HepG2 (cell line): ENCODE data around the gene RABGAP1L. TPM values are rescaled to one million over a fixed set of nuclear protein-coding genes. Genes with fewer than 3 reads are reported as not detected.
A peak's percentile ranks its signal among the peaks of the same experiment; 100 is the strongest.

Experiments used
- ATAC-seq: fragments of 200-7000 bp; cut with Tn5 transposase; 3 replicates; pipeline ENCODE4 v1.9.1; 2020; ENCODE audit warnings: mild to moderate bottlenecking, moderate library complexity
- BruUV-seq: library from RNA; stranded (reverse); fragments of 400-500 nt; replicated peaks from 2 replicates; lab custom pipeline; 2021; lab: Mats Ljungman, UMichigan
- CTCF ChIA-PET: fragments of 300-600 bp; formaldehyde crosslinking; extraction: SDS; loops from one replicate; lab custom pipeline; 2021; ENCODE audit warnings: low total read pairs, inconsistent platforms, low intra/inter-chr PET ratio; lab: Yijun Ruan, JAX
- POLR2A ChIA-PET: fragments of 350-600 bp; sonication (Branson Sonifier 250); formaldehyde crosslinking; loops from one replicate; lab custom pipeline; 2020; ENCODE audit warnings: antibody characterized with exemption, inconsistent platforms; lab: Yijun Ruan, JAX
- DNase-seq: peaks from one replicate; pipeline ENCODE4 v3.0.0-alpha.2; 2015; ENCODE audit warnings: low spot score
- FAIRE-seq: peaks from 3 replicates; lab custom pipeline; 2011; peaks lifted over from hg19 to GRCh38; lab: Jason Lieb, UNC
- H2AFZ ChIP-seq: one replicate; pipeline ENCODE4 v1.6.1; 2011; ENCODE audit warnings: low read length, inconsistent platforms
- H3K27ac ChIP-seq: fragments of 300-600 bp; 3 replicates; pipeline ENCODE4 v1.8.0; 2011; ENCODE audit warnings: mixed run types, mild to moderate bottlenecking, mixed read lengths, low read length, inconsistent platforms; ENCODE audit not compliant: insufficient read depth; ENCODE audit errors: extremely low read length
- H3K27me3 ChIP-seq, 2 experiments: fragments of 200-600 bp in 1 of 2; 2 replicates in 1 of 2; 3 replicates in 1 of 2; pipeline versions ENCODE4 v1.6.0 to v1.8.0; 2011; ENCODE audit warnings: low read length in 2 of 2, mild to moderate bottlenecking in 2 of 2, moderate library complexity in 2 of 2, inconsistent platforms in 1 of 2; ENCODE audit not compliant: insufficient read depth in 2 of 2, control insufficient read depth in 1 of 2
- H3K36me3 ChIP-seq, 2 experiments: fragments of 200-600 bp in 1 of 2; replicated peaks in 1 of 2; 2 replicates in 1 of 2; 3 replicates in 1 of 2; pipeline versions ENCODE4 v1.5.1 to v1.8.0; 2011; ENCODE audit warnings: low read length in 2 of 2, inconsistent platforms in 1 of 2; ENCODE audit not compliant: insufficient read depth in 2 of 2, control insufficient read depth in 1 of 2
- H3K4me1 ChIP-seq: 2 replicates; pipeline ENCODE4 v1.5.1; 2012; ENCODE audit warnings: low read length, inconsistent platforms; ENCODE audit not compliant: insufficient read depth
- H3K4me2 ChIP-seq: 2 replicates; pipeline ENCODE4 v1.6.0; 2011; ENCODE audit warnings: low read depth, low read length, inconsistent platforms
- H3K4me3 ChIP-seq, 3 experiments: fragments of 200-600 bp in 1 of 3; sonication (generic), shearing (Covaris generic) in 1 of 3; replicated peaks in 1 of 3; 2 replicates each; pipeline ENCODE4 v1.5.1; 2011 to 2016; ENCODE audit warnings: low read length in 3 of 3, inconsistent platforms in 2 of 3, low read depth in 2 of 3, mild to moderate bottlenecking in 2 of 3, control low read depth in 1 of 3, mixed read lengths in 1 of 3; ENCODE audit not compliant: insufficient read depth in 1 of 3
- H3K79me2 ChIP-seq: one replicate; pipeline ENCODE4 v1.6.1; 2011; ENCODE audit warnings: low read length, inconsistent platforms; ENCODE audit not compliant: insufficient read depth
- H3K9ac ChIP-seq: 2 replicates; pipeline ENCODE4 v1.6.0; 2011; ENCODE audit warnings: mild to moderate bottlenecking, low read depth, low read length, inconsistent platforms; ENCODE audit not compliant: insufficient read depth
- H3K9me3 ChIP-seq: 2 replicates; pipeline ENCODE4 v1.5.1; 2012; ENCODE audit warnings: mild to moderate bottlenecking, low read length
- H4K20me1 ChIP-seq: 2 replicates; pipeline ENCODE4 v1.6.0; 2011; ENCODE audit warnings: inconsistent platforms, mild to moderate bottlenecking, low read length, moderate library complexity; ENCODE audit not compliant: insufficient read depth
- GTF3A ChIP-seq: sonication (generic); formaldehyde crosslinking; conservative IDR thresholded peaks from 2 replicates; pipeline ENCODE4 v1.4.0; 2020; ENCODE audit warnings: mild to moderate bottlenecking, missing genetic modification reagents
- MXI1 ChIP-seq: IDR thresholded peaks from 3 replicates; pipeline ENCODE4 v1.6.1; 2012; ENCODE audit warnings: low read depth, low read length, inconsistent platforms, borderline replicate concordance
- NKX3-1 ChIP-seq: sonication (generic); formaldehyde crosslinking; IDR thresholded peaks from 2 replicates; pipeline ENCODE4 v1.5.0; 2020; ENCODE audit warnings: missing genetic modification reagents
- RAD21 ChIP-seq: fragments of 450-650 bp; formaldehyde crosslinking; IDR thresholded peaks from 2 replicates; pipeline ENCODE4 v1.5.0; 2020; ENCODE audit warnings: mild to moderate bottlenecking
- SNAPC4 ChIP-seq: sonication (generic); formaldehyde crosslinking; IDR thresholded peaks from 2 replicates; pipeline ENCODE4 v1.4.0; 2020; ENCODE audit warnings: mild to moderate bottlenecking, missing genetic modification reagents
- TOE1 ChIP-seq: sonication (generic); formaldehyde crosslinking; IDR thresholded peaks from 2 replicates; pipeline ENCODE4 v1.4.0; 2020; ENCODE audit warnings: mild to moderate bottlenecking, missing genetic modification reagents
- ZNF138 ChIP-seq: sonication (generic); formaldehyde crosslinking; IDR thresholded peaks from 2 replicates; pipeline ENCODE4 v1.5.0; 2020; ENCODE audit warnings: mild to moderate bottlenecking, low read depth, missing genetic modification reagents
- ZNF530 ChIP-seq: sonication (generic); formaldehyde crosslinking; IDR thresholded peaks from 2 replicates; pipeline ENCODE4 v1.5.0; 2020; ENCODE audit warnings: low read depth, mild to moderate bottlenecking, missing genetic modification reagents
- ZNF563 ChIP-seq: sonication (generic); formaldehyde crosslinking; IDR thresholded peaks from 2 replicates; pipeline ENCODE4 v1.8.0; 2022; ENCODE audit warnings: mild to moderate bottlenecking, moderate library complexity, missing genetic modification reagents
- ZNF772 ChIP-seq: sonication (generic); formaldehyde crosslinking; IDR thresholded peaks from 2 replicates; pipeline ENCODE4 v1.5.0; 2020; ENCODE audit warnings: mild to moderate bottlenecking, missing genetic modification reagents
- ZNF792 ChIP-seq: IDR thresholded peaks from 2 replicates; pipeline ENCODE4 v1.6.1; 2016
- WGBS: methylation state at CpG from one replicate; pipeline ENCODE4 v1.1.6; 2017; ENCODE audit warnings: low lambda C conversion rate; 5-methylcytosine and 5-hydroxymethylcytosine counted together
- in situ Hi-C: cut with HindIII; loops from 2 replicates; pipeline ENCODE4 v1.10.0; 2017; ENCODE audit warnings: low pct_unique_long_range_greater_than_20kb; ENCODE audit not compliant: extremely low pct_ligation_motif_present
- intact Hi-C: fragments of 100-400 bp; cut with micrococcal nuclease; formaldehyde crosslinking; loops from one replicate; pipeline ENCODE4 v1.10.0; 2022; ENCODE audit not compliant: unreplicated experiment
- polyA plus RNA-seq, 8 experiments: library from polyadenylated mRNA; depleted of rRNA in 3 of 8; stranded (reverse) in 7 of 8; unstranded in 1 of 8; fragments of >200 nt; fragmentation: Illumina TruSeq in 4 of 8; extraction: Trizol in 4 of 8; gene quantifications; 2 replicates each; pipeline versions ENCODE4 v1.2.1 to v1.2.3, GENCODE V29; 2011 to 2016; ENCODE audit warnings: low read depth in 4 of 8, missing spikeins in 1 of 8, mixed read lengths in 1 of 8; ENCODE audit not compliant: insufficient read depth in 1 of 8
- total RNA-seq, 5 experiments: library from RNA; depleted of rRNA; stranded (reverse); fragments of >200 nt; fragmentation: Illumina TruSeq; extraction: Trizol; gene quantifications; 2 replicates each; pipeline ENCODE4 v1.2.3, GENCODE V29; 2016; ENCODE audit warnings: low read depth in 1 of 5
- TF ChIP-seq, protein P1 (sequence below): sonication (generic); formaldehyde crosslinking; IDR thresholded peaks from 2 replicates; pipeline ENCODE4 v1.8.0; 2022; ENCODE audit warnings: missing genetic modification reagents, mild to moderate bottlenecking, borderline replicate concordance

Gene RABGAP1L
- total and polyA plus RNA-seq, 2 of the 13 experiments (the other 11 are each of a cell fraction or from before 2014, with no cell fraction given): 7.9 to 22.6 TPM

DNA sequence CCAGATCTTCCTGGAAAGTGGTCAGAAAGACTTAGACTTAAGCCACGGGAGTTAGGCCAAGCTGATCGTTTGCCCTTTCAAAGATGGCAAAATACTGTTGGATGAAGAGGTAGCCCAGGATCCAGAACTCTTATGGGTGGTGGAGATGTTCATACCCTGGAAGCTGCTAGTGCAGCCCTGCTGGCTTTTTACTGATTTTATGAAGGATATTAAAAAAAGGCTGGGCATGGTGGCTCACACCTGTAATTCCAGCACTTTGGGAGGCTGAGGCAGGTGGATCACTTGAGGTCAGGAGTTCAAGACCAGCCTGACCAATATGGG lies 864.6 kb downstream of the RABGAP1L start (continued):
- TF ChIP-seq GTF3A: 0 out of 2 replicates have a peak, but pooled peaks have one; percentile 66

GRCh38 chr1:175024773-175025172 lies 865.5 kb downstream of the RABGAP1L start:
- Histone ChIP-seq H3K4me1 (peaks cover 29% of the 10 kb centered on the region), H3K9me3 (no peaks in the 10 kb centered on the region), H3K36me3 (no peaks in the 10 kb centered on the region; a peak in 1 of 5 replicates), H3K9ac (no peak overlapping the region), H3K4me2 (no peak overlapping the region), H4K20me1 (0 out of 2 replicates have a peak, but pooled peaks cover 5% of the 10 kb centered on the region), H3K4me3 (no peak overlapping the region), H2AFZ (no peak overlapping the region), H3K79me2 (peaks cover 25% of the 10 kb centered on the region), H3K27me3 (no peaks in the 10 kb centered on the region; a peak in 1 of 5 replicates), H3K27ac (no peak overlapping the region)
- intact Hi-C loops (no loop called here), in situ Hi-C loops (loop anchor here (10.0 kb wide), 1 partner anchor 300 kb away; no protein-coding TSS in a partner anchor)
- FAIRE-seq (no peak), DNase-seq (no peak), ATAC-seq (no peak)
- no TSS peak for BruUV-seq
- WGBS: 72% methylated on average over 2 of the region's 2 CpGs
- TF ChIP-seq TOE1 (no peak), RAD21 (no peak), NKX3-1 (CRISPR knock-in tag) (no peak)
- POLR2A ChIA-PET: interaction anchor here (3.9 kb wide), 1 partner anchor 25 kb away, joined by 124 read pairs; the partner anchor contains the start of gene CACYBP
- CTCF ChIA-PET: no interaction called here

DNA sequence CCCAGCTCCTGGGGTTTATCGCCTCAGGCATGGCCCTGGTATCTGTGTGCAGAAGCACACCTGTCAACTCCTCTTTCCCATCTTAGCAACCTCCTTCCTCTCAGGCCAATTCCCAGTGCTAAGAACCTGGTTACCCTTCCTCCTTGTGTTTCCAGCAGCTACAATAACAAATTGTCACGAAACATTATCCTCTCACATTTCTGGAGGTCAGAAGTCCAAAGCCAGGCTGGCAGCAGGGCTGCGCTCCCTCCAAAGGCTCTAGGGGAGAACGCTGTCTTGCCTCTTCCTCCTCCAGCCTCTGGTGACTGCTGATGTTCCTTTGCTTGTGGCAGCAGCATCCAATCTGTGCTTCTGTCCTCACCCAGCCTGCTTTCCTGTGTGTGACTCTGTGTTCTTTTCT lies 874.6 kb downstream of the RABGAP1L start:
- ATAC-seq (no peak), DNase-seq (no peak), FAIRE-seq (no peak)
- Histone ChIP-seq H4K20me1 (no peaks in the 10 kb centered on the region), H3K36me3 (no peaks in the 10 kb centered on the region), H3K27me3 (no peaks in the 10 kb centered on the region; a peak in 1 of 5 replicates), H3K9me3 (no peaks in the 10 kb centered on the region), H3K27ac (no peak overlapping the region), H3K4me1 (peaks cover 11% of the 10 kb centered on the region), H3K4me3 (no peak overlapping the region), H3K4me2 (no peak overlapping the region), H3K79me2 (no peaks in the 10 kb centered on the region), H2AFZ (no peak overlapping the region), H3K9ac (no peak overlapping the region)
- 51% methylated on average over 4 of the region's 4 CpGs for WGBS
- POLR2A ChIA-PET: no interaction called here
- no TSS peak for BruUV-seq
- CTCF ChIA-PET: no interaction called here
- in situ Hi-C loops: no loop called here
- intact Hi-C loops: no loop called here
- no peak for TF ChIP-seq ZNF138 (CRISPR knock-in tag)
- TF ChIP-seq ZNF792: no peak
- no peak for TF ChIP-seq ZNF530
- no peak for TF ChIP-seq ZNF772 (CRISPR knock-in tag)
- no peak for TF ChIP-seq SNAPC4
- no peak for TF ChIP-seq ZNF563 (CRISPR knock-in tag)
- no peak for TF ChIP-seq MXI1
- TF ChIP-seq, protein P1, sequence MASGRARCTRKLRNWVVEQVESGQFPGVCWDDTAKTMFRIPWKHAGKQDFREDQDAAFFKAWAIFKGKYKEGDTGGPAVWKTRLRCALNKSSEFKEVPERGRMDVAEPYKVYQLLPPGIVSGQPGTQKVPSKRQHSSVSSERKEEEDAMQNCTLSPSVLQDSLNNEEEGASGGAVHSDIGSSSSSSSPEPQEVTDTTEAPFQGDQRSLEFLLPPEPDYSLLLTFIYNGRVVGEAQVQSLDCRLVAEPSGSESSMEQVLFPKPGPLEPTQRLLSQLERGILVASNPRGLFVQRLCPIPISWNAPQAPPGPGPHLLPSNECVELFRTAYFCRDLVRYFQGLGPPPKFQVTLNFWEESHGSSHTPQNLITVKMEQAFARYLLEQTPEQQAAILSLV (CRISPR knock-in tag): no peak
